Activated CD4-positive, CD25-positive, alpha-beta regulatory T cell treated with anti-CD3 and anti-CD28 coated beads, Interleukin-2, amount 50 U/mL, for 16 hours (primary cell): ENCODE results near the gene ARID3C.

ENCODE experiments used
- DNase-seq: peaks from one replicate; pipeline ENCODE4 v3.0.0-alpha.2; 2020; ENCODE audit warnings: low read depth, low spot score

Gene ARID3C

GRCh38 chr9:34577400-34578240, 51.2 kb downstream of the ARID3C start:
- no peak for DNase-seq

- no peak for DNase-seq
Measured at GRCh38 chr9:34576597-34577399, 52.1 kb downstream of the ARID3C start.

- DNase-seq = no peak
Measured at GRCh38 chr9:34575862-34576596, 52.8 kb downstream of the ARID3C start.

GRCh38 chr9:34575241-34575640, 53.6 kb downstream of the ARID3C start:
- no peak for DNase-seq

GRCh38 chr9:34574571-34574970, 54.3 kb downstream of the ARID3C start:
- DNase-seq = no peak

- DNase-seq = no peak
Measured at GRCh38 chr9:34573599-34574325, 55.1 kb downstream of the ARID3C start.

- no peak for DNase-seq
Measured at GRCh38 chr9:34572628-34573027, 56.2 kb downstream of the ARID3C start.

- no peak for DNase-seq
Measured at GRCh38 chr9:34572092-34572491, 56.8 kb downstream of the ARID3C start.

- DNase-seq = no peak
Measured at GRCh38 chr9:34571481-34571810, 57.4 kb downstream of the ARID3C start.
